ENCODE results near the gene LRP1B. TPM values are rescaled to one million over a fixed set of nuclear protein-coding genes. Genes with fewer than 3 reads are reported as not detected.

Gene LRP1B
- total and polyA plus RNA-seq, 2 donors from 2014 or later: 0.69 to 1.2 TPM

DNA sequence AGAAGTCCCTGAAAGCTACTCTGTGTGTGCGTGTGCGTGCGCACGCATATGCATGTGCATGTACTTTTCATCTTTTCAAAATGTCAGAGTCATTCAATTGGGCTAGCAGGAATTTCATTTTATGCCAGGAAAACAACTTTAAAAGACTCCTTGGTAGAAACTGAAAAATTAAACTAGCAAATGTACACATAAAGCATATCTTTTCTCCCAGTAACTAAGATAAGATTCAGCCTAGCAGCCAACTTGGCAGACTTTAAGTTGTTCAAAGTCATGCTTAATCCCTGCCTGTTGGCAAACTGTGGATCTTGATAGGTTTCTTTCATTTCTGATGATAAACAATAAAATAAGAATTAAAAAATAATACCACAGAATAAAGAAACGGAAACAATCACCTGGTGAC, 1129.1 kb downstream of the LRP1B start:
- TF ChIP-seq CTCF (IDR thresholded peaks at IDR 0.05; ENCODE audit: borderline replicate concordance, extremely low read depth, insufficient read depth): no peak
- H3K27ac ChIP-seq (ENCODE audit: low read depth in 2 of 2, low read length in 2 of 2): no peak overlapping the region
- H3K9me3 ChIP-seq (ENCODE audit: control insufficient read depth in 2 of 3, insufficient read depth in 1 of 3, low read length in 3 of 3): no peaks in the 10 kb centered on the region
- no peak for DNase-seq
- H3K9ac ChIP-seq (ENCODE audit: low read length in 3 of 3): no peak overlapping the region
- intact Hi-C loops (cut with DNase I): no loop called here
- FAIRE-seq: no peak
- H3K36me3 ChIP-seq (ENCODE audit: control insufficient read depth in 2 of 3, insufficient read depth in 3 of 3, low read length in 3 of 3): no peaks in the 10 kb centered on the region
- H3K27me3 ChIP-seq (ENCODE audit: control insufficient read depth, insufficient read depth, low read length): no peaks in the 10 kb centered on the region
- no peaks in the 10 kb centered on the region for H3K4me1 ChIP-seq (ENCODE audit: control insufficient read depth in 2 of 3, insufficient read depth in 2 of 3, low read depth in 1 of 3, low read length in 3 of 3)
- no peak overlapping the region for H3K4me3 ChIP-seq (ENCODE audit: low read length in 3 of 3)

DNA sequence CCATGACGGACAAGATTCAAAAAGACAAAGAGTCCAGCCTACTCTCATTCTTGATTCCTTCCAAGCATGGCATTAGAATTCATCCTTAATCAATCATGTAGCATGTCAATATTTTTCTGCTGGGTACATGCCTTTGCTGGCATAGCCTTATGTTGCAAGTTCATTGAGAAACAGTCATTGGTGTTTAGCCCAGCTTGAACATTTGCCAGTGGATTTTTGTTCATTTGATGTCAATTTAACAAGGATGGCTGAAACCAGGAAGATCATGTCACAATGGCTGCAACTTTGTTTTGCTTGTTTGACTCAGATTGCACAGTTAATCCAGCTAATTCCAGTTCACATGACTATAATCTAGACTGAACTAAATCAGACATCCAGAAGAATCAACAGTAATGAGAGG, 1132.2 kb downstream of the LRP1B start:
- no peaks in the 10 kb centered on the region for H3K9me3 ChIP-seq (ENCODE audit: control insufficient read depth in 2 of 3, insufficient read depth in 1 of 3, low read length in 3 of 3)
- H3K27me3 ChIP-seq (ENCODE audit: control insufficient read depth, insufficient read depth, low read length): no peaks in the 10 kb centered on the region
- H3K27ac ChIP-seq (ENCODE audit: low read depth in 2 of 2, low read length in 2 of 2): no peak overlapping the region
- no peaks in the 10 kb centered on the region for H3K4me1 ChIP-seq (ENCODE audit: control insufficient read depth in 2 of 3, insufficient read depth in 2 of 3, low read depth in 1 of 3, low read length in 3 of 3)
- intact Hi-C loops (cut with DNase I): no loop called here
- H3K9ac ChIP-seq (ENCODE audit: low read length in 3 of 3): no peak overlapping the region
- DNase-seq (no peak), FAIRE-seq (no peak)
- no peak overlapping the region for H3K4me3 ChIP-seq (ENCODE audit: low read length in 3 of 3)
- no peaks in the 10 kb centered on the region for H3K36me3 ChIP-seq (ENCODE audit: control insufficient read depth in 2 of 3, insufficient read depth in 3 of 3, low read length in 3 of 3)
- TF ChIP-seq CTCF (IDR thresholded peaks at IDR 0.05; ENCODE audit: borderline replicate concordance, extremely low read depth, insufficient read depth): no peak

DNA sequence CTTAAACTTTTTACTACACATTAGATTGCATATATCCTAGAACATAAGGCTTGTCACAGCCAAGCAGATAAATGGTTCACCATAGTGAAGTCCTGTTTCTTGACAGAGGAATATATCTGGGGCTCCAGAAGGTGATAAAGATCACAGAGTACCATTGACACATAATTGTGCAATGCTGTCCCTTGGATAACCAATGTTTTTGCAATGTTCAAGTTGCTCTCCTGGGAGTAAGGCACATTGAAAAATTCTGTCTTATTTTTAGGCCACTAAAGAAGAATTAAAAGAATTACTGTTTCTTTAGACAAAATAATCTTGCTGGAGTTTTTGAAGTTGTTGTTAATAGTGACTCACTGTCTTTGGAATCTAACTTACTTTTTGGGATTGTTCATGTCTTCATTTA, 1132.8 kb downstream of the LRP1B start:
- FAIRE-seq: no peak
- Histone ChIP-seq H3K36me3 (ENCODE audit: control insufficient read depth in 2 of 3, insufficient read depth in 3 of 3, low read length in 3 of 3) (no peaks in the 10 kb centered on the region), H3K9me3 (ENCODE audit: control insufficient read depth in 2 of 3, insufficient read depth in 1 of 3, low read length in 3 of 3) (no peaks in the 10 kb centered on the region), H3K4me1 (ENCODE audit: control insufficient read depth in 2 of 3, insufficient read depth in 2 of 3, low read depth in 1 of 3, low read length in 3 of 3) (no peaks in the 10 kb centered on the region), H3K9ac (ENCODE audit: low read length in 3 of 3) (no peak overlapping the region), H3K27ac (ENCODE audit: low read depth in 2 of 2, low read length in 2 of 2) (no peak overlapping the region), H3K27me3 (ENCODE audit: control insufficient read depth, insufficient read depth, low read length) (no peaks in the 10 kb centered on the region), H3K4me3 (ENCODE audit: low read length in 3 of 3) (no peak overlapping the region)
- DNase-seq: no peak
- intact Hi-C loops (cut with DNase I): no loop called here
- no peak for TF ChIP-seq CTCF (IDR thresholded peaks at IDR 0.05; ENCODE audit: borderline replicate concordance, extremely low read depth, insufficient read depth)

DNA sequence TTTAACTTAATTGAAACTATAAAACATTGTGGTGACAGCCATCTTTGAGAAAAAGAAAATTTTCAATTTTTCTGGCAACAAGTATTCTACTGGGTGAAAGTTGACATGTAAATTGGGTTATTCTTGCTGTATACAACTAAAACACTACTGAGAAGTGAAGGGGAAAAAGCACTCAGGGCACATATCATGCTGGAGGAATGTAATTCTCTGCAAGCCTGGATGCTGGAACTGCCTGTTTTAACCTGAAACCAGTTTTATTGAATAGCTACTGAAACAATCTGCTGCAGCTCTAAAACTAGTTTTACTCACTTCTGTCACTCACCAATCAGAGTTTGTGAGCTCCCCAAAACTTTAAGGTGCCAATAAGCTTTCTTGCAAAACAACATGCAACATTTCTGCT, 1136.0 kb downstream of the LRP1B start:
- H3K27me3 ChIP-seq (ENCODE audit: control insufficient read depth, insufficient read depth, low read length): no peaks in the 10 kb centered on the region
- no peaks in the 10 kb centered on the region for H3K4me1 ChIP-seq (ENCODE audit: control insufficient read depth in 2 of 3, insufficient read depth in 2 of 3, low read depth in 1 of 3, low read length in 3 of 3)
- no peak overlapping the region for H3K9ac ChIP-seq (ENCODE audit: low read length in 3 of 3)
- H3K9me3 ChIP-seq (ENCODE audit: control insufficient read depth in 2 of 3, insufficient read depth in 1 of 3, low read length in 3 of 3): no peaks in the 10 kb centered on the region
- TF ChIP-seq CTCF (IDR thresholded peaks at IDR 0.05; ENCODE audit: borderline replicate concordance, extremely low read depth, insufficient read depth): no peak
- no peak overlapping the region for H3K27ac ChIP-seq (ENCODE audit: low read depth in 2 of 2, low read length in 2 of 2)
- DNase-seq (no peak), FAIRE-seq (no peak)
- H3K36me3 ChIP-seq (ENCODE audit: control insufficient read depth in 2 of 3, insufficient read depth in 3 of 3, low read length in 3 of 3): no peaks in the 10 kb centered on the region
- intact Hi-C loops (cut with DNase I): no loop called here
- no peak overlapping the region for H3K4me3 ChIP-seq (ENCODE audit: low read length in 3 of 3)
